Measurements from ENCODE around the gene SAMD4A.

DNA sequence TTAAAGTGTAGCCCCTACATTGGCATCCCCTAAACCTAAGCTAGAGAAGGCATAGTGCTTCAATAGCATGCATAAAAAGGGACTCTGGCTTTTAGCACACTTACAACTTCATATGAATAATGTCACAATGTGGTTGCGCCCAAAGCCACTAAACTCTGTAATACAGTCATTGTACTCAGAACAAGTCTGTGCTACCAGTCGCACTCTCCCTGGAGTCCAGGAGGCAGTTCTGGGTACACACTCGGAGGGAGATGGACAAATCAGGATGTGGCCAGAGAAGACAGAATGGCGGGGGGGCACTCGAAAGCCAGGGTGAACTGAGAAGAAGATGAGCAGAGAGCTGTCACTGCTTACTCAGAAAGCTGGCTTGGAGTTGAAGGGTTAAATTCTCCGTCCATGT lies 10.6 kb downstream of the SAMD4A start:
- TF ChIP-seq, protein P1, sequence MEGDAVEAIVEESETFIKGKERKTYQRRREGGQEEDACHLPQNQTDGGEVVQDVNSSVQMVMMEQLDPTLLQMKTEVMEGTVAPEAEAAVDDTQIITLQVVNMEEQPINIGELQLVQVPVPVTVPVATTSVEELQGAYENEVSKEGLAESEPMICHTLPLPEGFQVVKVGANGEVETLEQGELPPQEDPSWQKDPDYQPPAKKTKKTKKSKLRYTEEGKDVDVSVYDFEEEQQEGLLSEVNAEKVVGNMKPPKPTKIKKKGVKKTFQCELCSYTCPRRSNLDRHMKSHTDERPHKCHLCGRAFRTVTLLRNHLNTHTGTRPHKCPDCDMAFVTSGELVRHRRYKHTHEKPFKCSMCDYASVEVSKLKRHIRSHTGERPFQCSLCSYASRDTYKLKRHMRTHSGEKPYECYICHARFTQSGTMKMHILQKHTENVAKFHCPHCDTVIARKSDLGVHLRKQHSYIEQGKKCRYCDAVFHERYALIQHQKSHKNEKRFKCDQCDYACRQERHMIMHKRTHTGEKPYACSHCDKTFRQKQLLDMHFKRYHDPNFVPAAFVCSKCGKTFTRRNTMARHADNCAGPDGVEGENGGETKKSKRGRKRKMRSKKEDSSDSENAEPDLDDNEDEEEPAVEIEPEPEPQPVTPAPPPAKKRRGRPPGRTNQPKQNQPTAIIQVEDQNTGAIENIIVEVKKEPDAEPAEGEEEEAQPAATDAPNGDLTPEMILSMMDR (conservative IDR thresholded peaks at IDR 0.05; ENCODE audit: low read length): no peak
- TF ChIP-seq EZH2phosphoT487 (IDR thresholded peaks at IDR 0.05; ENCODE audit: borderline replicate concordance, low read depth, low read length): no peak
